WTC11 (cell line): Measurements from ENCODE around the gene MOB1B. TPM values are rescaled to one million over a fixed set of nuclear protein-coding genes. Genes with fewer than 3 reads are reported as not detected.

ENCODE experiments used
- ATAC-seq: fragments of 200-7000 bp; cut with Tn5 transposase; 2 replicates; pipeline ENCODE4 v1.10.0; 2021; ENCODE audit warnings: mild to moderate bottlenecking, moderate library complexity
- CTCF ChIA-PET: fragments of 300-600 bp; sonication (Branson Sonifier 250); formaldehyde crosslinking; loops from one replicate; lab custom pipeline; 2021; ENCODE audit warnings: antibody characterized with exemption; lab: Charles Lee
- POLR2A ChIA-PET: fragments of 350-600 bp; sonication (Branson Sonifier 250); formaldehyde crosslinking; loops from one replicate; lab custom pipeline; 2021; ENCODE audit warnings: antibody characterized with exemption; lab: Charles Lee
- DNase-seq: peaks from one replicate; pipeline ENCODE4 v3.0.0; 2021; ENCODE audit warnings: low spot score
- H3K27ac Mint-ChIP-seq: 2 replicates; pipeline ENCODE4 v1.8.0; 2021; ENCODE audit warnings: mixed read lengths
- H3K27me3 Mint-ChIP-seq: 2 replicates; pipeline ENCODE4 v1.8.0; 2021; ENCODE audit warnings: low read depth, mild to moderate bottlenecking, moderate library complexity, mixed read lengths
- H3K36me3 Mint-ChIP-seq: 2 replicates; pipeline ENCODE4 v1.8.0; 2021; ENCODE audit warnings: mixed read lengths
- H3K4me1 Mint-ChIP-seq: 2 replicates; pipeline ENCODE4 v1.8.0; 2022; ENCODE audit warnings: mixed read lengths
- H3K4me3 Mint-ChIP-seq: 2 replicates; pipeline ENCODE4 v1.8.0; 2021; ENCODE audit warnings: mild to moderate bottlenecking, moderate library complexity, mixed read lengths
- H3K9me3 Mint-ChIP-seq: 2 replicates; pipeline ENCODE4 v1.8.0; 2021; ENCODE audit warnings: mixed read lengths
- CBFB ChIP-seq: sonication (generic); formaldehyde crosslinking; IDR thresholded peaks from 2 replicates; pipeline ENCODE4 v1.8.1; 2022; ENCODE audit warnings: mild to moderate bottlenecking, low read depth, missing genetic modification reagents
- JUN ChIP-seq: sonication (generic); formaldehyde crosslinking; IDR thresholded peaks from 2 replicates; pipeline ENCODE4 v1.8.0; 2023; ENCODE audit warnings: mild to moderate bottlenecking, missing genetic modification reagents
- MYBL2 ChIP-seq: sonication (generic); formaldehyde crosslinking; IDR thresholded peaks from 2 replicates; pipeline ENCODE4 v1.8.1; 2023; ENCODE audit warnings: mild to moderate bottlenecking, moderate library complexity, missing genetic modification reagents
- NFATC4 ChIP-seq: fragments of 250-450 bp; sonication (Bioruptor Pico); IDR thresholded peaks from 2 replicates; pipeline ENCODE4 v1.9.0; 2021; ENCODE audit warnings: mild to moderate bottlenecking
- NFE2L1 ChIP-seq: sonication (generic); formaldehyde crosslinking; IDR thresholded peaks from 2 replicates; pipeline ENCODE4 v1.8.1; 2023; ENCODE audit warnings: missing genetic modification reagents
- NFYB ChIP-seq: sonication (generic); formaldehyde crosslinking; conservative IDR thresholded peaks from 2 replicates; pipeline ENCODE4 v1.8.0; 2022; ENCODE audit warnings: low read depth, missing genetic modification reagents
- NR3C1 ChIP-seq: sonication (generic); formaldehyde crosslinking; conservative IDR thresholded peaks from 2 replicates; pipeline ENCODE4 v1.8.1; 2023; ENCODE audit warnings: low read depth, mild to moderate bottlenecking, missing genetic modification reagents
- SOX15 ChIP-seq: fragments of 250-450 bp; sonication (Bioruptor Pico); IDR thresholded peaks from 2 replicates; pipeline ENCODE4 v1.9.0; 2021; ENCODE audit warnings: mild to moderate bottlenecking
- ZBTB21 ChIP-seq: sonication (generic); formaldehyde crosslinking; IDR thresholded peaks from 2 replicates; pipeline ENCODE4 v1.8.1; 2023; ENCODE audit warnings: mild to moderate bottlenecking, missing genetic modification reagents, borderline replicate concordance
- ZNF138 ChIP-seq: sonication (generic); formaldehyde crosslinking; conservative IDR thresholded peaks from 2 replicates; pipeline ENCODE4 v1.8.1; 2022; ENCODE audit warnings: mild to moderate bottlenecking, moderate library complexity, missing genetic modification reagents
- ZNF263 ChIP-seq: sonication (generic); formaldehyde crosslinking; IDR thresholded peaks from 2 replicates; pipeline ENCODE4 v1.8.1; 2022; ENCODE audit warnings: low read depth, mild to moderate bottlenecking, moderate library complexity, missing genetic modification reagents
- ZNF396 ChIP-seq: fragments of 250-450 bp; sonication (Bioruptor Pico); IDR thresholded peaks from 2 replicates; pipeline ENCODE4 v1.8.0; 2021; ENCODE audit warnings: mild to moderate bottlenecking, moderate library complexity, borderline replicate concordance
- total RNA-seq: library from RNA; stranded (reverse); gene quantifications from 3 replicates; pipeline ENCODE4 v1.2.3, GENCODE V29; 2021
- TF ChIP-seq, protein P1 (sequence below): sonication (generic); formaldehyde crosslinking; conservative IDR thresholded peaks from 2 replicates; pipeline ENCODE4 v1.8.1; 2023; ENCODE audit warnings: mild to moderate bottlenecking, low read depth, missing genetic modification reagents, moderate library complexity
- TF ChIP-seq, protein P2 (sequence below): sonication (generic); formaldehyde crosslinking; IDR thresholded peaks from 2 replicates; pipeline ENCODE4 v1.8.1; 2023; ENCODE audit warnings: mild to moderate bottlenecking, moderate library complexity, missing genetic modification reagents
- TF ChIP-seq, protein P3 (sequence below): fragments of 250-450 bp; sonication (Bioruptor Pico); IDR thresholded peaks from 2 replicates; pipeline ENCODE4 v1.8.0; 2021; ENCODE audit warnings: mild to moderate bottlenecking
- TF ChIP-seq, protein P4 (sequence below): sonication (generic); formaldehyde crosslinking; IDR thresholded peaks from 2 replicates; pipeline ENCODE4 v1.8.0; 2022; ENCODE audit warnings: mild to moderate bottlenecking, missing genetic modification reagents
- TF ChIP-seq, protein P5 (sequence below): sonication (generic); formaldehyde crosslinking; IDR thresholded peaks from 2 replicates; pipeline ENCODE4 v1.8.0; 2022; ENCODE audit warnings: mild to moderate bottlenecking, missing genetic modification reagents
- TF ChIP-seq, protein P6 (sequence below): sonication (generic); formaldehyde crosslinking; IDR thresholded peaks from 2 replicates; pipeline ENCODE4 v1.8.1; 2023; ENCODE audit warnings: mild to moderate bottlenecking, missing genetic modification reagents, moderate library complexity
- TF ChIP-seq, protein P7 (sequence below): sonication (generic); formaldehyde crosslinking; IDR thresholded peaks from 2 replicates; pipeline ENCODE4 v1.8.0; 2022; ENCODE audit warnings: mild to moderate bottlenecking, missing genetic modification reagents
- TF ChIP-seq, protein P8 (sequence below): sonication (generic); formaldehyde crosslinking; conservative IDR thresholded peaks from 2 replicates; pipeline ENCODE4 v1.8.1; 2022; ENCODE audit warnings: mild to moderate bottlenecking, missing genetic modification reagents

MOB1B gene
- total RNA-seq, 1 experiment from 2014 or later: 28.0 TPM

DNA sequence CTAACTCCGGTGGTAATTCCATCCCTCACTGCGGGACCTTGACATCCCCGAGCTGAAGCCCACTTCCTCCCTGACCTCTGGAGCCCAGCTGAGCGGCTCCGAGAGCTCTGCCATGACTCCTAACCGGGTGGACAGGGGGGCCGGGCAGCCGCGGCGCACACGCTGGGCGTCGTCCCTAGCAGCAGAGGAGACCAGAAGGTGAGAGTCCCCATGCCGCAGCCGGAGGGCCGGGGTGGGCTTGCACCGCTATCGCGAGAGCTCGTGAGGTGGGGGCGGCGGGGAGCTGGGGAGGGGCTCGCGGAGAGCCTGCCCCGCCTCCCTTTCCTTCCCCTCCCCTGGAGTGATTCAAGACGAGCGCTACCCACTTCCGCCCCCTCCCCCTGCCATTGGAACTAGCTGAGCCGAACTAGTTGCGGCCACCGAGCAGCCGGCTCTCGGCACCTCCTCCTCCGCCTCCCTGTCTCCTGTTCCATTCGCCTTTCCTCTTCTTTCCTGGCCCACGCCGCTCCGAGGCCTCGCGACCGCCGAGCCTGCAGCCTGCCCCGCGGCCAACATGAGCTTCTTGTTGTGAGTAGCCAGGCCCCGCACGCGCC lies at the start of gene MOB1B (continued):
- TF ChIP-seq, protein P1, sequence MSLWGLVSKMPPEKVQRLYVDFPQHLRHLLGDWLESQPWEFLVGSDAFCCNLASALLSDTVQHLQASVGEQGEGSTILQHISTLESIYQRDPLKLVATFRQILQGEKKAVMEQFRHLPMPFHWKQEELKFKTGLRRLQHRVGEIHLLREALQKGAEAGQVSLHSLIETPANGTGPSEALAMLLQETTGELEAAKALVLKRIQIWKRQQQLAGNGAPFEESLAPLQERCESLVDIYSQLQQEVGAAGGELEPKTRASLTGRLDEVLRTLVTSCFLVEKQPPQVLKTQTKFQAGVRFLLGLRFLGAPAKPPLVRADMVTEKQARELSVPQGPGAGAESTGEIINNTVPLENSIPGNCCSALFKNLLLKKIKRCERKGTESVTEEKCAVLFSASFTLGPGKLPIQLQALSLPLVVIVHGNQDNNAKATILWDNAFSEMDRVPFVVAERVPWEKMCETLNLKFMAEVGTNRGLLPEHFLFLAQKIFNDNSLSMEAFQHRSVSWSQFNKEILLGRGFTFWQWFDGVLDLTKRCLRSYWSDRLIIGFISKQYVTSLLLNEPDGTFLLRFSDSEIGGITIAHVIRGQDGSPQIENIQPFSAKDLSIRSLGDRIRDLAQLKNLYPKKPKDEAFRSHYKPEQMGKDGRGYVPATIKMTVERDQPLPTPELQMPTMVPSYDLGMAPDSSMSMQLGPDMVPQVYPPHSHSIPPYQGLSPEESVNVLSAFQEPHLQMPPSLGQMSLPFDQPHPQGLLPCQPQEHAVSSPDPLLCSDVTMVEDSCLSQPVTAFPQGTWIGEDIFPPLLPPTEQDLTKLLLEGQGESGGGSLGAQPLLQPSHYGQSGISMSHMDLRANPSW: no peak
- TF ChIP-seq MYBL2: peak; percentile 59; the same call in 1 of the 2 replicates
- TF ChIP-seq ZNF396 (CRISPR knock-in tag): no peak
- TF ChIP-seq NFATC4 (CRISPR knock-in tag): no peak
- no peak for TF ChIP-seq ZBTB21 (CRISPR knock-in tag)
- TF ChIP-seq, protein P2, sequence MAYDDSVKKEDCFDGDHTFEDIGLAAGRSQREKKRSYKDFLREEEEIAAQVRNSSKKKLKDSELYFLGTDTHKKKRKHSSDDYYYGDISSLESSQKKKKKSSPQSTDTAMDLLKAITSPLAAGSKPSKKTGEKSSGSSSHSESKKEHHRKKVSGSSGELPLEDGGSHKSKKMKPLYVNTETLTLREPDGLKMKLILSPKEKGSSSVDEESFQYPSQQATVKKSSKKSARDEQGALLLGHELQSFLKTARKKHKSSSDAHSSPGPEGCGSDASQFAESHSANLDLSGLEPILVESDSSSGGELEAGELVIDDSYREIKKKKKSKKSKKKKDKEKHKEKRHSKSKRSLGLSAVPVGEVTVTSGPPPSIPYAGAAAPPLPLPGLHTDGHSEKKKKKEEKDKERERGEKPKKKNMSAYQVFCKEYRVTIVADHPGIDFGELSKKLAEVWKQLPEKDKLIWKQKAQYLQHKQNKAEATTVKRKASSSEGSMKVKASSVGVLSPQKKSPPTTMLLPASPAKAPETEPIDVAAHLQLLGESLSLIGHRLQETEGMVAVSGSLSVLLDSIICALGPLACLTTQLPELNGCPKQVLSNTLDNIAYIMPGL (CRISPR knock-in tag): no peak; the same call in 1 of the 2 replicates
- TF ChIP-seq, protein P3, sequence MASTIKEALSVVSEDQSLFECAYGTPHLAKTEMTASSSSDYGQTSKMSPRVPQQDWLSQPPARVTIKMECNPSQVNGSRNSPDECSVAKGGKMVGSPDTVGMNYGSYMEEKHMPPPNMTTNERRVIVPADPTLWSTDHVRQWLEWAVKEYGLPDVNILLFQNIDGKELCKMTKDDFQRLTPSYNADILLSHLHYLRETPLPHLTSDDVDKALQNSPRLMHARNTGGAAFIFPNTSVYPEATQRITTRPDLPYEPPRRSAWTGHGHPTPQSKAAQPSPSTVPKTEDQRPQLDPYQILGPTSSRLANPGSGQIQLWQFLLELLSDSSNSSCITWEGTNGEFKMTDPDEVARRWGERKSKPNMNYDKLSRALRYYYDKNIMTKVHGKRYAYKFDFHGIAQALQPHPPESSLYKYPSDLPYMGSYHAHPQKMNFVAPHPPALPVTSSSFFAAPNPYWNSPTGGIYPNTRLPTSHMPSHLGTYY (CRISPR knock-in tag): no peak
- TF ChIP-seq, protein P4, sequence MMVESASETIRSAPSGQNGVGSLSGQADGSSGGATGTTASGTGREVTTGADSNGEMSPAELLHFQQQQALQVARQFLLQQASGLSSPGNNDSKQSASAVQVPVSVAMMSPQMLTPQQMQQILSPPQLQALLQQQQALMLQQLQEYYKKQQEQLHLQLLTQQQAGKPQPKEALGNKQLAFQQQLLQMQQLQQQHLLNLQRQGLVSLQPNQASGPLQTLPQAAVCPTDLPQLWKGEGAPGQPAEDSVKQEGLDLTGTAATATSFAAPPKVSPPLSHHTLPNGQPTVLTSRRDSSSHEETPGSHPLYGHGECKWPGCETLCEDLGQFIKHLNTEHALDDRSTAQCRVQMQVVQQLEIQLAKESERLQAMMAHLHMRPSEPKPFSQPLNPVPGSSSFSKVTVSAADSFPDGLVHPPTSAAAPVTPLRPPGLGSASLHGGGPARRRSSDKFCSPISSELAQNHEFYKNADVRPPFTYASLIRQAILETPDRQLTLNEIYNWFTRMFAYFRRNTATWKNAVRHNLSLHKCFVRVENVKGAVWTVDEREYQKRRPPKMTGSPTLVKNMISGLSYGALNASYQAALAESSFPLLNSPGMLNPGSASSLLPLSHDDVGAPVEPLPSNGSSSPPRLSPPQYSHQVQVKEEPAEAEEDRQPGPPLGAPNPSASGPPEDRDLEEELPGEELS: peak; percentile 49; the same call in 1 of the 2 replicates
- TF ChIP-seq ZNF138 (CRISPR knock-in tag): no peak

DNA sequence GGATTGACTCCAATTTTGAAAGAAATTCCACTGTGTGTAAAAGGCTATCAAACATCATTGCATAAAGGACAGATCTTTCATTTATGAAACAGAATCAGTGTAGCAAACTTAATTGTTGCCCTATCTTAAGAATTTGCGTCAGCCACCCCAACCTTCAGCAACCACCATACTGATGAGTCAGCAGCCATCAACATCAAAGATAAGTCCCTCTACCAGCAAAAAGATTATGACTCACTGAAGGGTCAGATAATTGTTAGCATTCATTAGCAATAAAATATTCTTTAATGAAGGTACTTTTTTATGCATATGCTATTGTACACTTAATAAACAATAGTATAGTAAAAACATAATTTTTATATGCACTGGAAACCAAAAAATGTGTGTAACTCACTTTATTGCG lies 46.7 kb upstream of the MOB1B start:
- H3K4me1 Mint-ChIP-seq: peaks cover 13% of the 10 kb centered on the region

DNA sequence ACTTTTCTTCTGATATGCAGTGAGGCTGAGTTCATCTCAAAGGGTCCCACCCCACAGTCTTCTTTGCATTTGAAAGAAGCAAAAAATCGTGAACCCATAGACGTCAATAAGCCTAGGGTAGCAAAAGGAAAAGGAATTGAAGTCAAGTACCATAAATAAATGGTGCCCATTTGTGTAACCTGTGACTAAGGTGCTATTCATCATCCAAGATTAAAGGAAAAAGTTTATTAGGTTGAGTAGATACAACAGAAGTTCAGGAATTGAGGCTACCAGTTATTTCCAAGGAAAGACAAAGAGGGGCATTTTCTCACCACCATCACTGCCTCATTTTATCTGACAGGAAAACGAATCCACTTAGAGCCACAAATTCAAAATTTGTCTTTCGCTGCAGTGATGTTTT lies 43.7 kb upstream of the MOB1B start:
- H3K27ac Mint-ChIP-seq: no peak overlapping the region
- ChIA-PET CTCF (interaction anchor here (0.9 kb wide), 1 partner anchor 151 kb away, joined by 3 read pairs; no protein-coding TSS in a partner anchor), POLR2A (no interaction called here)
- ATAC-seq (no peak), DNase-seq (no peak)
- H3K4me3 Mint-ChIP-seq: no peak overlapping the region
- H3K36me3 Mint-ChIP-seq: no peaks in the 10 kb centered on the region
- H3K27me3 Mint-ChIP-seq: no peaks in the 10 kb centered on the region; the same call in 1 of the 2 replicates
- H3K4me1 Mint-ChIP-seq: peaks cover 19% of the 10 kb centered on the region
- no peak for TF ChIP-seq NFYB (CRISPR knock-in tag)
- TF ChIP-seq, protein P5, sequence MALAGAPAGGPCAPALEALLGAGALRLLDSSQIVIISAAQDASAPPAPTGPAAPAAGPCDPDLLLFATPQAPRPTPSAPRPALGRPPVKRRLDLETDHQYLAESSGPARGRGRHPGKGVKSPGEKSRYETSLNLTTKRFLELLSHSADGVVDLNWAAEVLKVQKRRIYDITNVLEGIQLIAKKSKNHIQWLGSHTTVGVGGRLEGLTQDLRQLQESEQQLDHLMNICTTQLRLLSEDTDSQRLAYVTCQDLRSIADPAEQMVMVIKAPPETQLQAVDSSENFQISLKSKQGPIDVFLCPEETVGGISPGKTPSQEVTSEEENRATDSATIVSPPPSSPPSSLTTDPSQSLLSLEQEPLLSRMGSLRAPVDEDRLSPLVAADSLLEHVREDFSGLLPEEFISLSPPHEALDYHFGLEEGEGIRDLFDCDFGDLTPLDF (CRISPR knock-in tag): no peak
- no peak for TF ChIP-seq ZNF396 (CRISPR knock-in tag)
- TF ChIP-seq, protein P6, sequence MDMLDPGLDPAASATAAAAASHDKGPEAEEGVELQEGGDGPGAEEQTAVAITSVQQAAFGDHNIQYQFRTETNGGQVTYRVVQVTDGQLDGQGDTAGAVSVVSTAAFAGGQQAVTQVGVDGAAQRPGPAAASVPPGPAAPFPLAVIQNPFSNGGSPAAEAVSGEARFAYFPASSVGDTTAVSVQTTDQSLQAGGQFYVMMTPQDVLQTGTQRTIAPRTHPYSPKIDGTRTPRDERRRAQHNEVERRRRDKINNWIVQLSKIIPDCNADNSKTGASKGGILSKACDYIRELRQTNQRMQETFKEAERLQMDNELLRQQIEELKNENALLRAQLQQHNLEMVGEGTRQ (CRISPR knock-in tag): no peak
- H3K9me3 Mint-ChIP-seq: peaks cover 4% of the 10 kb centered on the region

More for the DNA sequence above, 46.7 kb upstream of the MOB1B start:
- Mint-ChIP-seq H3K27me3 (no peaks in the 10 kb centered on the region; the same call in 1 of the 2 replicates), H3K4me3 (no peak overlapping the region), H3K27ac (no peak overlapping the region)
- no peak for ATAC-seq
- POLR2A ChIA-PET: no interaction called here
- TF ChIP-seq NR3C1 (no peak), ZNF263 (CRISPR knock-in tag) (no peak), SOX15 (no peak), JUN (CRISPR knock-in tag) (no peak), NFE2L1 (no peak), CBFB (CRISPR knock-in tag) (no peak)
- TF ChIP-seq, protein P7, sequence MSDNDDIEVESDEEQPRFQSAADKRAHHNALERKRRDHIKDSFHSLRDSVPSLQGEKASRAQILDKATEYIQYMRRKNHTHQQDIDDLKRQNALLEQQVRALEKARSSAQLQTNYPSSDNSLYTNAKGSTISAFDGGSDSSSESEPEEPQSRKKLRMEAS: no peak
- TF ChIP-seq, protein P8, sequence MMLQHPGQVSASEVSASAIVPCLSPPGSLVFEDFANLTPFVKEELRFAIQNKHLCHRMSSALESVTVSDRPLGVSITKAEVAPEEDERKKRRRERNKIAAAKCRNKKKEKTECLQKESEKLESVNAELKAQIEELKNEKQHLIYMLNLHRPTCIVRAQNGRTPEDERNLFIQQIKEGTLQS (CRISPR knock-in tag): no peak
- TF ChIP-seq, all 79 proteins: peak for 0
- CTCF ChIA-PET: no interaction called here
- DNase-seq: no peak
- Mint-ChIP-seq H3K9me3 (peaks cover 4% of the 10 kb centered on the region), H3K36me3 (no peaks in the 10 kb centered on the region)
